Peyer's patch (tissue), 4 donors: ENCODE data around the gene PKN2.

Source experiments
- POLR2A ChIP-seq, 2 donors: fragments of 450-650 bp; IDR thresholded peaks; one replicate each; pipeline ENCODE4 v1.5.1; 2017; ENCODE audit warnings: antibody characterized with exemption in 2 of 2, mild to moderate bottlenecking in 2 of 2, moderate library complexity in 2 of 2
- TF ChIP-seq, protein P1 (sequence below), 6 experiments: fragments of 450-650 bp in 4 of 6; fragments of 200-600 bp in 2 of 6; sonication (generic) in 1 of 6; IDR thresholded peaks; one replicate each; pipeline ENCODE4 v1.5.1; 2017 to 2019; ENCODE audit warnings: antibody characterized with exemption in 6 of 6, mild to moderate bottlenecking in 3 of 6, moderate library complexity in 1 of 6

DNA sequence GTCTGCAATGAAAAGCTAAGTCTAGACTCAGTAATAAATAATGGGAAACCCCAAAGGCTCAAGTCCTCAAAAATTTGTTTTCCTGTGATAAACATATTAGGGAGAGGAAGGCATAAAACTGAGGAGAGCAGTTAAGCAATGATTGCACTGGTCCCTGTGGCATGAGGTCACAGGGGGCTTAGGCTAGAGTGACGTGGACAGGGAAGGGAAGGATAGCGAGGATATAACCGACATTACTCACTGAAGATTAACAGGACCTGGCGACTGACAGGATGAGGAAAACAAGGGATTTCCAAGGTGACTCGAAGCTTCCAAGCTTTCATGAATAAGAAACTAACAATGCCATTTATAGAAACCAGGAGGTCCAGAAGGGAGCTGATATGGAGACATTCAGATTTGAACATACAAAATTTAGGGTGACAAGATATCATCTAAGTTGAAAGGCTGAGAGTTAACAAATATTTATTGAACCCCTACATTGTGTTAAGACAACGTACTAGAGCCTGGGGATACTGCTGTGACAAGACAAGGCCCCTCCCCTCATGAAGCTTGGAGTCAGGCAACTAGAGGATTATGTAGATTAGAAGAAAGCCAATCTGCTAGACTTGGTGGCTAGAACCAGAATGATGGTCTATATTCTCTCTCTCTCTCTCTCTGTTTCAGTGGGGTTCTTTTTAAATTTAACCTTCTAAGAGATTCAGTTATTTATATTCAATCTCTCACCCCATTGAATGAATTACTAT is 33.2 kb upstream of the PKN2 start:
- no peak for TF ChIP-seq POLR2A (IDR thresholded peaks at IDR 0.05)
- TF ChIP-seq, protein P1, sequence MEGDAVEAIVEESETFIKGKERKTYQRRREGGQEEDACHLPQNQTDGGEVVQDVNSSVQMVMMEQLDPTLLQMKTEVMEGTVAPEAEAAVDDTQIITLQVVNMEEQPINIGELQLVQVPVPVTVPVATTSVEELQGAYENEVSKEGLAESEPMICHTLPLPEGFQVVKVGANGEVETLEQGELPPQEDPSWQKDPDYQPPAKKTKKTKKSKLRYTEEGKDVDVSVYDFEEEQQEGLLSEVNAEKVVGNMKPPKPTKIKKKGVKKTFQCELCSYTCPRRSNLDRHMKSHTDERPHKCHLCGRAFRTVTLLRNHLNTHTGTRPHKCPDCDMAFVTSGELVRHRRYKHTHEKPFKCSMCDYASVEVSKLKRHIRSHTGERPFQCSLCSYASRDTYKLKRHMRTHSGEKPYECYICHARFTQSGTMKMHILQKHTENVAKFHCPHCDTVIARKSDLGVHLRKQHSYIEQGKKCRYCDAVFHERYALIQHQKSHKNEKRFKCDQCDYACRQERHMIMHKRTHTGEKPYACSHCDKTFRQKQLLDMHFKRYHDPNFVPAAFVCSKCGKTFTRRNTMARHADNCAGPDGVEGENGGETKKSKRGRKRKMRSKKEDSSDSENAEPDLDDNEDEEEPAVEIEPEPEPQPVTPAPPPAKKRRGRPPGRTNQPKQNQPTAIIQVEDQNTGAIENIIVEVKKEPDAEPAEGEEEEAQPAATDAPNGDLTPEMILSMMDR (IDR thresholded peaks at IDR 0.05) = no peak
